Measurements from ENCODE around the gene SLC15A1. TPM values are rescaled to one million over a fixed set of nuclear protein-coding genes. Genes with fewer than 3 reads are reported as not detected.

SLC15A1 gene
- total RNA-seq, 1 experiment from 2014 or later = 2.6 TPM

DNA sequence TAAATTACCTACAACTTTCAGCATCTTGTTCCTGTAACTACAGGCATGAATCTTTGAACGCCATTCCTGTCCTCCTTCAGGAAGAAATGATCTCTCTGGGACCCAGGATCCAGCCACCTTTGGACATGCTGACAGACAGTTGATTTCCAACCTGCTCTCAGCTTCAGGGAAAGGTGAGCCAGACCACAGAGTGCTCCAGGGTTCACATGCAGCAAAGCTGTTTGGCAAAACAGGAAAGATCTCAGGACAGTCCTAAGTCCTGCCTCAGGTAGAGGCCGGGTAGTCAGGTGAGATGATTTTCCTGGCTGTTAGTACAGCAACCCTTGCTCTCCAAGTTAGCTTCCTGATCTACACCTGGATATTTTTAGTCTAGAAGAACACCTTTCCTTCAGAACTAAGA, 9.1 kb downstream of the SLC15A1 start (continued):
- TF ChIP-seq, protein P1, sequence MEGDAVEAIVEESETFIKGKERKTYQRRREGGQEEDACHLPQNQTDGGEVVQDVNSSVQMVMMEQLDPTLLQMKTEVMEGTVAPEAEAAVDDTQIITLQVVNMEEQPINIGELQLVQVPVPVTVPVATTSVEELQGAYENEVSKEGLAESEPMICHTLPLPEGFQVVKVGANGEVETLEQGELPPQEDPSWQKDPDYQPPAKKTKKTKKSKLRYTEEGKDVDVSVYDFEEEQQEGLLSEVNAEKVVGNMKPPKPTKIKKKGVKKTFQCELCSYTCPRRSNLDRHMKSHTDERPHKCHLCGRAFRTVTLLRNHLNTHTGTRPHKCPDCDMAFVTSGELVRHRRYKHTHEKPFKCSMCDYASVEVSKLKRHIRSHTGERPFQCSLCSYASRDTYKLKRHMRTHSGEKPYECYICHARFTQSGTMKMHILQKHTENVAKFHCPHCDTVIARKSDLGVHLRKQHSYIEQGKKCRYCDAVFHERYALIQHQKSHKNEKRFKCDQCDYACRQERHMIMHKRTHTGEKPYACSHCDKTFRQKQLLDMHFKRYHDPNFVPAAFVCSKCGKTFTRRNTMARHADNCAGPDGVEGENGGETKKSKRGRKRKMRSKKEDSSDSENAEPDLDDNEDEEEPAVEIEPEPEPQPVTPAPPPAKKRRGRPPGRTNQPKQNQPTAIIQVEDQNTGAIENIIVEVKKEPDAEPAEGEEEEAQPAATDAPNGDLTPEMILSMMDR (IDR thresholded peaks at IDR 0.05 in 2 of 3, conservative IDR thresholded peaks at IDR 0.05 in 1 of 3; ENCODE audit: borderline replicate concordance in 1 of 3, insufficient read depth in 1 of 3, low read depth in 2 of 3, low read length in 2 of 3) = no peak
- TF ChIP-seq SIN3A (IDR thresholded peaks at IDR 0.05; ENCODE audit: low read depth) = no peak
- TF ChIP-seq, protein P2, sequence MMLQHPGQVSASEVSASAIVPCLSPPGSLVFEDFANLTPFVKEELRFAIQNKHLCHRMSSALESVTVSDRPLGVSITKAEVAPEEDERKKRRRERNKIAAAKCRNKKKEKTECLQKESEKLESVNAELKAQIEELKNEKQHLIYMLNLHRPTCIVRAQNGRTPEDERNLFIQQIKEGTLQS (IDR thresholded peaks at IDR 0.05) = no peak
- TF ChIP-seq SRF (IDR thresholded peaks at IDR 0.05; ENCODE audit: low read depth) = no peak
- TF ChIP-seq EGR1 (IDR thresholded peaks at IDR 0.05; ENCODE audit: low read depth) = no peak
- no peak for TF ChIP-seq RAD21 (IDR thresholded peaks at IDR 0.05; ENCODE audit: low read depth)
- TF ChIP-seq, protein P3, sequence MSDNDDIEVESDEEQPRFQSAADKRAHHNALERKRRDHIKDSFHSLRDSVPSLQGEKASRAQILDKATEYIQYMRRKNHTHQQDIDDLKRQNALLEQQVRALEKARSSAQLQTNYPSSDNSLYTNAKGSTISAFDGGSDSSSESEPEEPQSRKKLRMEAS (IDR thresholded peaks at IDR 0.05) = no peak
- TF ChIP-seq POLR2A (IDR thresholded peaks at IDR 0.05; ENCODE audit: borderline replicate concordance, extremely low read depth, insufficient read depth, insufficient read length) = no peak
- no peak for TF ChIP-seq CEBPB (IDR thresholded peaks at IDR 0.05; ENCODE audit: low read depth)
- TF ChIP-seq ELF1 (IDR thresholded peaks at IDR 0.05; ENCODE audit: borderline replicate concordance, low read depth) = no peak
- TF ChIP-seq SP1 (IDR thresholded peaks at IDR 0.05; ENCODE audit: low read depth) = no peak

DNA sequence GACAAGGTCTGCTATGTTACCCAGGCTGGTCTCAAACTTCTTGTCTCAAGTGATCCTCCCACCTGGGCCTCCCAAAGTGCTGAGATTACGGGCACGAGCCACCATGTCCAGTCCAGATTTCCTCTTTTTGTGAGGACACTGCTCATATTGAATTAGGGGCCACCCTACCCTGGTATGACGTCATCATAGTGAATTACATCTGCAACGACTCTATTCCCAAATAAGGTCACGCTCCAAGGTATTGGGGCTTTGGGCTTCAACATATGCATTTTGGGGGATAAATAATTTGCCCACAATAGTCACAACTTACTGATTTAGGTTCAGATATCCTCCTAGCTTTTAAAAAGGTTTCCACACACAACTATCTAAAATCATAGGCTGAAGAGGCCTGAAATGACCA, 9.5 kb downstream of the SLC15A1 start:
- Histone ChIP-seq H4K20me1 (ENCODE audit: insufficient read depth) (no peaks in the 10 kb centered on the region), H3K9me3 (ENCODE audit: control insufficient read depth in 1 of 2, insufficient read depth in 1 of 2, low read depth in 1 of 2, low read length in 2 of 2) (peaks cover 0 to 4% of the 10 kb centered on the region in 2 experiments; a peak in 1 of 4 replicates), H3K4me1 (ENCODE audit: control insufficient read depth in 1 of 2, insufficient read depth in 2 of 2, low read length in 2 of 2) (peaks cover 0 to 9% of the 10 kb centered on the region in 2 experiments; a peak in 2 of 4 replicates), H3K4me2 (ENCODE audit: low read length) (no peak overlapping the region), H3K79me2 (ENCODE audit: insufficient read depth, low read length) (no peaks in the 10 kb centered on the region), H3K4me3 (replicated peaks in 1 of 2; ENCODE audit: low read depth in 1 of 2, low read length in 2 of 2) (no peak overlapping the region), H2AFZ (ENCODE audit: low read depth, low read length, poor library complexity, severe bottlenecking) (no peak overlapping the region), H3K9ac (ENCODE audit: low read length) (no peak overlapping the region), H3K27ac (ENCODE audit: low read depth, low read length) (no peak overlapping the region), H3K27me3 (ENCODE audit: insufficient read depth, low read length) (no peaks in the 10 kb centered on the region), H3K36me3 (ENCODE audit: control insufficient read depth in 1 of 2, insufficient read depth in 2 of 2, low read length in 2 of 2) (no peaks in the 10 kb centered on the region), H3K9me2 (ENCODE audit: insufficient read depth) (no peaks in the 10 kb centered on the region)
- TF ChIP-seq, protein P1 (IDR thresholded peaks at IDR 0.05 in 2 of 3, conservative IDR thresholded peaks at IDR 0.05 in 1 of 3; ENCODE audit: borderline replicate concordance in 1 of 3, insufficient read depth in 1 of 3, low read depth in 2 of 3, low read length in 2 of 3) = no peak
- TF ChIP-seq FOSL1 (IDR thresholded peaks at IDR 0.05; ENCODE audit: low read depth) (no peak), YY1 (IDR thresholded peaks at IDR 0.05; ENCODE audit: extremely low read depth, insufficient replicate concordance, low read depth, low read length) (no peak), SP1 (IDR thresholded peaks at IDR 0.05; ENCODE audit: low read depth) (no peak), POLR2A (IDR thresholded peaks at IDR 0.05; ENCODE audit: borderline replicate concordance, extremely low read depth, insufficient read depth, insufficient read length) (no peak), SRF (IDR thresholded peaks at IDR 0.05; ENCODE audit: low read depth) (no peak), ZNF274 (IDR thresholded peaks at IDR 0.05; ENCODE audit: low read depth, low read length) (no peak), EZH2phosphoT487 (IDR thresholded peaks at IDR 0.05; ENCODE audit: borderline replicate concordance) (no peak), JUND (IDR thresholded peaks at IDR 0.05) (no peak), EZH2 (IDR thresholded peaks at IDR 0.05) (no peak)
- TF ChIP-seq, protein P3 (IDR thresholded peaks at IDR 0.05) = no peak
- TF ChIP-seq, protein P4, sequence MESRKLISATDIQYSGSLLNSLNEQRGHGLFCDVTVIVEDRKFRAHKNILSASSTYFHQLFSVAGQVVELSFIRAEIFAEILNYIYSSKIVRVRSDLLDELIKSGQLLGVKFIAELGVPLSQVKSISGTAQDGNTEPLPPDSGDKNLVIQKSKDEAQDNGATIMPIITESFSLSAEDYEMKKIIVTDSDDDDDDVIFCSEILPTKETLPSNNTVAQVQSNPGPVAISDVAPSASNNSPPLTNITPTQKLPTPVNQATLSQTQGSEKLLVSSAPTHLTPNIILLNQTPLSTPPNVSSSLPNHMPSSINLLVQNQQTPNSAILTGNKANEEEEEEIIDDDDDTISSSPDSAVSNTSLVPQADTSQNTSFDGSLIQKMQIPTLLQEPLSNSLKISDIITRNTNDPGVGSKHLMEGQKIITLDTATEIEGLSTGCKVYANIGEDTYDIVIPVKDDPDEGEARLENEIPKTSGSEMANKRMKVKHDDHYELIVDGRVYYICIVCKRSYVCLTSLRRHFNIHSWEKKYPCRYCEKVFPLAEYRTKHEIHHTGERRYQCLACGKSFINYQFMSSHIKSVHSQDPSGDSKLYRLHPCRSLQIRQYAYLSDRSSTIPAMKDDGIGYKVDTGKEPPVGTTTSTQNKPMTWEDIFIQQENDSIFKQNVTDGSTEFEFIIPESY (IDR thresholded peaks at IDR 0.05; ENCODE audit: extremely low read depth, insufficient replicate concordance, low read length) = no peak
- intact Hi-C loops (cut with micrococcal nuclease) = no loop called here
- ChIA-PET POLR2A (no interaction called here), RAD21 (ENCODE audit: low non-redundant PET in 1 of 2, low total read pairs in 2 of 2, uncharacterized antibody in 2 of 2, unreplicated experiment in 2 of 2) (no interaction called here), CTCF (no interaction called here)
- BruUV-seq (replicated peaks) = no TSS peak
- ATAC-seq (no peak), DNase-seq (ENCODE audit: low read depth, low spot score) (no peak)

All from HCT116 (cell line).